HEK293T (cell line): ENCODE measurements around the gene RNF225.
"Not testable (repeated sequence)": the region's sequence is repeated elsewhere in the genome, so short reads cannot be mapped to it uniquely, and the experiment has no call there.

Experiments
- CTCF ChIA-PET: fragments of 350-600 bp; formaldehyde crosslinking; extraction: SDS; loops from one replicate; lab custom pipeline; 2021; ENCODE audit warnings: antibody characterized with exemption, inconsistent platforms; lab: Yijun Ruan, JAX
- POLR2A ChIA-PET: fragments of 350-600 bp; formaldehyde crosslinking; extraction: SDS; loops from one replicate; lab custom pipeline; 2020; ENCODE audit warnings: antibody characterized with exemption, inconsistent platforms; lab: Yijun Ruan, JAX
- DNase-seq: peaks from one replicate; pipeline ENCODE4 v3.0.0; 2012; ENCODE audit warnings: mixed read lengths; ENCODE audit errors: extremely low spot score
- ARNT ChIP-seq: fragments of 450-650 bp; IDR thresholded peaks from 2 replicates; pipeline ENCODE4 v1.6.1; 2017; ENCODE audit warnings: mild to moderate bottlenecking
- BHLHE40 ChIP-seq: fragments of 450-650 bp; IDR thresholded peaks from 2 replicates; pipeline ENCODE4 v1.6.1; 2016; ENCODE audit warnings: mild to moderate bottlenecking, moderate library complexity, borderline replicate concordance
- CTBP1 ChIP-seq: fragments of 450-650 bp; IDR thresholded peaks from 2 replicates; pipeline ENCODE4 v1.6.1; 2016; ENCODE audit warnings: borderline replicate concordance
- ELF4 ChIP-seq: fragments of 450-650 bp; IDR thresholded peaks from 2 replicates; pipeline ENCODE4 v1.6.1; 2017; ENCODE audit warnings: antibody characterized with exemption
- FOXA1 ChIP-seq: fragments of 450-650 bp; IDR thresholded peaks from 2 replicates; pipeline ENCODE4 v1.6.1; 2016; ENCODE audit warnings: mild to moderate bottlenecking
- FOXK2 ChIP-seq: fragments of 450-650 bp; IDR thresholded peaks from 2 replicates; pipeline ENCODE4 v1.6.1; 2016; ENCODE audit warnings: mild to moderate bottlenecking
- FOXM1 ChIP-seq: fragments of 450-650 bp; IDR thresholded peaks from 2 replicates; pipeline ENCODE4 v1.6.1; 2017; ENCODE audit warnings: mild to moderate bottlenecking, borderline replicate concordance
- HDGF ChIP-seq: fragments of 450-650 bp; IDR thresholded peaks from 2 replicates; pipeline ENCODE4 v1.6.1; 2017; ENCODE audit warnings: antibody characterized with exemption, borderline replicate concordance
- L3MBTL2 ChIP-seq: fragments of 450-650 bp; conservative IDR thresholded peaks from 2 replicates; pipeline ENCODE4 v1.6.1; 2016; ENCODE audit warnings: mild to moderate bottlenecking
- LEF1 ChIP-seq: fragments of 450-650 bp; IDR thresholded peaks from 2 replicates; pipeline ENCODE4 v1.6.1; 2017; ENCODE audit warnings: mild to moderate bottlenecking, borderline replicate concordance
- NFRKB ChIP-seq: fragments of 450-650 bp; IDR thresholded peaks from 2 replicates; pipeline ENCODE4 v1.6.1; 2016; ENCODE audit warnings: mild to moderate bottlenecking, moderate library complexity
- SP1 ChIP-seq: fragments of 450-650 bp; IDR thresholded peaks from 2 replicates; pipeline ENCODE4 v1.6.1; 2017
- SUZ12 ChIP-seq: fragments of 450-650 bp; IDR thresholded peaks from 2 replicates; pipeline ENCODE4 v1.6.1; 2016; ENCODE audit warnings: mild to moderate bottlenecking
- TARDBP ChIP-seq: fragments of 450-650 bp; IDR thresholded peaks from 2 replicates; pipeline ENCODE4 v1.6.1; 2016
- ZNF384 ChIP-seq: fragments of 450-650 bp; IDR thresholded peaks from 2 replicates; pipeline ENCODE4 v1.6.1; 2016
- TF ChIP-seq, protein P1 (sequence below): fragments of 450-650 bp; IDR thresholded peaks from 2 replicates; pipeline ENCODE4 v1.6.1; 2016

The RNF225 gene

DNA sequence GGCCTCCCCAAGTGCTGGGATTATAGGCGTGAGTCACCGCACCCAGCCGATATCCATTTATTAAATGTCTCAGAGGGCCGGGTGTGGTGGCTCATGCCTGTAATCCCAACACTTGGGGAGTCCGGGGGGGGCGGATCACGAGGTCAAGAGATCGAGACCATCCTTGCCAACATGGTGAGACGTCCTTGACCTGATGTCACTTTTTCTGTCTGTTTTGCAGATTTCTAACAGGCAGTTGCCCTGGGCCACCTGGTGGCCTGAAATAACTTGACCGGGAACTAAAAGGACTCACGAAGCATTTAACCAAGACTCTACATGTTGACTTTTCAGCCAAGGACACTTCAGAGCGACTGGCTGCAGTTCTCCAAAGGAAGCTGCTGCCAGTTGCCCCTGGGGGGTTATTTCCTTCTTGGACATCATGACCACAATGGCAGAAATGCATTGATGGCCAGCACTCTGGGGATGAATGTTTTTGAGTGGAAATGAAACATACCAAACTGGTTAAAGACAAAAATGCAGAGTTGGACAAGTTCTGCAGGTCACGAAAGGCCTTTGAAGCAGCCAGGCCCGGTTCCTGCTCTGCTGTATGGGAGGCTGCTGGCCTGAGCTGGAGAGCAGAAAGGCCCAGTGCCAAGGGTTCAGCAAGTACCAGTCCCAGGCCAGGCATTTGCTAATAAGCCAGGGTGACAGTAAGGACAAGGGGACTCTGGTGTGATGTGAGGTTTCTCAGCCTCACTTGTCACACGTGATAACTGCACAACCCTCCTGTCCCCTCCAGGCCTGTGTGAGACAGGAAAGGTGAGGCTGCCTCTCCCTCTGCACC is 22.9 kb upstream of the RNF225 start:
- DNase-seq = no peak
- CTCF ChIA-PET = no interaction called here
- no peak for TF ChIP-seq FOXM1
- no peak for TF ChIP-seq SP1
- POLR2A ChIA-PET = interaction anchor here (1.5 to 1.6 kb wide), 2 partner anchors 10 kb away, joined by 9 to 13 read pairs; partner anchors contain the start of gene ZNF497

DNA sequence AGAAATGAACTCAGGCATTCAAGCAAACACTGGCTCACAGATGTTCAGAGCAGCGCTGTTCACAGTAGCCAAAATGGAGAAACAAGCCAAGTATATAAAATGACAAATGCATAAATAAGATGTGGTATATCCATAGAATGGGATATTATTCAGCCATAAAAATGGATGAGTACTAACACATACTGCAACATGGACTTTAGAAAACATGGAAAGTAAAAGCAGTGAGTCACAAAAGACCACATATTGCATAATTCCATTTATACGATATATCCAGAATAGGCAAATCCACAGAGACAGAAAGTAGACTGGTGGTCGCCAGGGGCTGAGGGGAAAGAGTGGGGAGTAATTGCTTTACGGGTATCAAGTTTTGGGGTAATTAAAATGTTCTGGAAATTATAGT is 21.3 kb upstream of the RNF225 start:
- ChIA-PET POLR2A (interaction anchor here (0.7 to 1.6 kb wide), 2 partner anchors 12 kb away, joined by 3 to 13 read pairs; partner anchors contain the start of gene ZNF497), CTCF (no interaction called here)
- TF ChIP-seq FOXM1 = no peak
- TF ChIP-seq, protein P1, sequence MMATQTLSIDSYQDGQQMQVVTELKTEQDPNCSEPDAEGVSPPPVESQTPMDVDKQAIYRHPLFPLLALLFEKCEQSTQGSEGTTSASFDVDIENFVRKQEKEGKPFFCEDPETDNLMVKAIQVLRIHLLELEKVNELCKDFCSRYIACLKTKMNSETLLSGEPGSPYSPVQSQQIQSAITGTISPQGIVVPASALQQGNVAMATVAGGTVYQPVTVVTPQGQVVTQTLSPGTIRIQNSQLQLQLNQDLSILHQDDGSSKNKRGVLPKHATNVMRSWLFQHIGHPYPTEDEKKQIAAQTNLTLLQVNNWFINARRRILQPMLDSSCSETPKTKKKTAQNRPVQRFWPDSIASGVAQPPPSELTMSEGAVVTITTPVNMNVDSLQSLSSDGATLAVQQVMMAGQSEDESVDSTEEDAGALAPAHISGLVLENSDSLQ = no peak
- TF ChIP-seq SUZ12 = no peak
- TF ChIP-seq NFRKB = no peak
- no peak for TF ChIP-seq ARNT
- TF ChIP-seq LEF1 = no peak
- no peak for TF ChIP-seq SP1
- TF ChIP-seq HDGF = no peak
- TF ChIP-seq CTBP1 = no peak
- TF ChIP-seq ZNF384 = no peak
- TF ChIP-seq TARDBP = no peak
- TF ChIP-seq L3MBTL2 = no peak
- no peak for TF ChIP-seq BHLHE40
- no peak for DNase-seq

DNA sequence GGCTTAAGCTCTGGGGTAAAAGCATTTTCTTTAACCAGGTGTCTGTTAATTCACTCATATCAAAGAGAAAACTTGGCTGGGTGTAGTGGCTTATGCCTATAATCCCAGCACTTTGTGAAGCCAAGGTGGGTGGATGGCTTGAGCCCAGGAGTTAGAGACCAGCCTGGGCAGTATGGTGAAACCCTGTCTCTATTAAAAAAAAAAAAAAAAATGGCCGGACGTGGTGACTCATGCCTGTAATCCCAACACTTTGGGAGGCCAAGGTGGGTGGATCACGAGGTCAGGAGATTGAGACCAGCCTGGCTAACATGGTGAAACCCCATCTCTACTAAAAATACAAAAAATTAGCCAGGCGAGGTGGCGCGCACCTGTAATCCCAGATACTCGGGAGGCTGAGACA is 18.7 kb upstream of the RNF225 start:
- CTCF ChIA-PET, DNase-seq: not testable (repeated sequence)
- POLR2A ChIA-PET = interaction anchor here (2.2 kb wide), 1 partner anchor 14 kb away, joined by 14 read pairs; the partner anchor contains the start of gene ZNF497

DNA sequence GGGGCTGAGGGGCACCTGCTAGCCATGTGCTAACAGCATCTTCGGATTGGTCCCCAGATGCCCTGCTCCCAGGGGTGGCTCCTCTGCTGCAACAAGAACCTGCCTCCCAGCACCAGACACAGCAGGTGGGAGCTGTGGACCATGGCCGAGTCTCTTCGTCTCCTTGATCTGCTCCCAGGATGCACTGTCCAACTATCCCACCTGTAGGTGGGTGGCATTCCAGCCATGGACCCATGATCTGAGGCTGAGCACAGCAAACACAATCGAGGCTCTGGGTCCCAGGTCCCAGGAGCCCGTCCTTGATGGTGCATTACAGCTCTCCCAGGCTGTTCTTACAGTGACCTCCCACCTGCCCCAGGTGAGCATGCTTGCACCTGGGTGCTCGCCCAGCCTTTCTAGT is 16.2 kb upstream of the RNF225 start:
- DNase-seq = no peak
- ChIA-PET POLR2A (interaction anchor here (1.2 to 1.8 kb wide), 5 partner anchors 9 to 180 kb away, joined by 3 to 29 read pairs (median 5); partner anchors contain the start of gene ZNF497), CTCF (no interaction called here)
- TF ChIP-seq SP1 (no peak), NFRKB (no peak), ELF4 (no peak), LEF1 (no peak), FOXA1 (no peak), SUZ12 (no peak), TARDBP (no peak), L3MBTL2 (no peak), ZNF384 (no peak), FOXK2 (no peak), ARNT (no peak), HDGF (no peak), BHLHE40 (no peak)
- TF ChIP-seq, protein P1 = no peak

DNA sequence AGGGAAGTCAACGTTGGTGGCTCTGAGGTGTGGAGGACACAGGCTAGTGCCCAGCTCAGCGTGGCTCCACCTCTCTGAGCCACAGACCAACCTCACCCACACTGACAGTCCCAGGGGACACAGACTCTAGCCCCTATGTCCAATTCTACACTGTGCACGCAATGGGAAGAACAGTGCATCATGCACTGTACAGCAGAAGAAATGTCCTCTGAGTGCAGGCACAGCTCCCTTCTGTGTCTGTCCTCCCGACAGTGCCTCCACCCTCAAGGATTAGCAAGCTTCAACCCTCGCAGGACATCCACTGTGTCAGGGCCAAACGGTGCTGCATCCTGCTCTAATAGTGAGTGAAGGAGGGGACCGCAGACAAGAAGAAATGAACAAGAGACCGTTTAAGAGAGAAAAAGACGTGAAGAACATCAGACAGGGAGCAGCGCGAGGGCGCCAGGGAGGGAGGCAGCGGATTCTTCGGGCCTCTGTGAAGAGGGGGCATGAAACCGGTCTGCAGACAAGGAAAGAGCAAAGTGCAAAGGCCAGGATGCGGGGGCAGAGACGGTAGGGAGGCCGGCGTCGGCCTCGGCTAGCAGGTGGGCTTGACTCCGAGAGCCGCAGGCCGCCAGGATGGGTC is 15.3 kb upstream of the RNF225 start:
- ChIA-PET POLR2A (interaction anchor here (0.6 to 1.8 kb wide), 8 partner anchors 10 to 181 kb away, joined by 3 to 29 read pairs (median 4); partner anchors contain the start of genes ZNF497 and ZNF584), CTCF (no interaction called here)
- TF ChIP-seq TARDBP (no peak), HDGF (no peak), ZNF384 (no peak)
- TF ChIP-seq, protein P1 = no peak
- DNase-seq = no peak

DNA sequence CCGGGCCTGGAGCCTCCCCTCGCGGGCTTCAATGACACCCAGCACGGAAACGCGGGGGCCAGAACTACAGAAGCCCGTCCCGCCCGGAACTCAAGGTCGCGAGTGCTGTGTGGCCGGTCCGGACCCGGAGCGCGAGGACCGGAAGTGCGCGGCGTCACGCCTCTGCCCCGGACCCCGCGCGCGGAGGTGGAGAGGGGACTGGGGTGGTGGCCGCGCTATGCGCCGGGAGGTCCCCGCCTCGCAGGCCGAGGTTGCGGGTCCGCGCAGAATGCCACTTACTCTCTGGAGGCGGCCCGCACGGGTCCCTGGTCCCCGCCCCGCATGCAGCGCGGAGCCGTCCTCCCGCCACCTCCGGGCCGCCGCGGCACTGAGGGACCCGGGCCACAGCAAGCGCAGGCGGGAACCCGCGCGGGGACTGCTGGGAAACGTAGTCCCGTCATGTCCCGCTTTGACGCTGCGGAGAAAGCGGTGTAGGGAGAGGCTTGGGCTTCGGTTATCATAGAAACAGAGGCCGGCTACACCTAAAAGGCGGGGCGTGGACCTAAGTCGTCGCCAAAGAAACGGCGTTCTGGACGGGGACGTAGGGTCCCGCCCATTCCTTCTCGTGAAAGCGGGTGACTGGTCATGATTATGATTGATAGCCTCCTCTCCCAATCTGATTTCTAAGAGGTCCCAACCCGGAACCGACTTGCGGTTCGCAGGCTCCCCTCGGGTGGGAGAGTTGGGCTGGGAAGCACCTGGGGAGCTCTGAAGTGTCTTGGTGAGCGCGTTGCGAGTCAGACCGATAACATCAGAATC is 14.6 kb upstream of the RNF225 start, which contains the start of gene ZNF837:
ZNF837 (minus strand) TSS at position 369 of the 798 bp plus-strand sequence. CDS start 11,698 bp downstream, outside the sequence.
- peak; percentile 93 for DNase-seq
- TF ChIP-seq FOXK2 = no peak
- TF ChIP-seq, protein P1 = peak; percentile 99
- no peak; the same call in 1 of the 2 replicates for TF ChIP-seq FOXM1
- TF ChIP-seq ARNT = no peak
- TF ChIP-seq ELF4 = peak; percentile 93
- peak; percentile 89 for TF ChIP-seq CTBP1
- TF ChIP-seq L3MBTL2 = peak; percentile 88
- CTCF ChIA-PET = no interaction called here
- POLR2A ChIA-PET = interaction anchor here (0.9 to 1.8 kb wide), 6 partner anchors 16 to 195 kb away, joined by 3 to 29 read pairs (median 4); partner anchors contain the start of gene ZNF497
